ENCODE data around the gene ZNF273. TPM values are rescaled to one million over a fixed set of nuclear protein-coding genes. Genes with fewer than 3 reads are reported as not detected.

The ZNF273 gene
- total RNA-seq, 1 experiment from 2014 or later: 6.6 TPM

DNA sequence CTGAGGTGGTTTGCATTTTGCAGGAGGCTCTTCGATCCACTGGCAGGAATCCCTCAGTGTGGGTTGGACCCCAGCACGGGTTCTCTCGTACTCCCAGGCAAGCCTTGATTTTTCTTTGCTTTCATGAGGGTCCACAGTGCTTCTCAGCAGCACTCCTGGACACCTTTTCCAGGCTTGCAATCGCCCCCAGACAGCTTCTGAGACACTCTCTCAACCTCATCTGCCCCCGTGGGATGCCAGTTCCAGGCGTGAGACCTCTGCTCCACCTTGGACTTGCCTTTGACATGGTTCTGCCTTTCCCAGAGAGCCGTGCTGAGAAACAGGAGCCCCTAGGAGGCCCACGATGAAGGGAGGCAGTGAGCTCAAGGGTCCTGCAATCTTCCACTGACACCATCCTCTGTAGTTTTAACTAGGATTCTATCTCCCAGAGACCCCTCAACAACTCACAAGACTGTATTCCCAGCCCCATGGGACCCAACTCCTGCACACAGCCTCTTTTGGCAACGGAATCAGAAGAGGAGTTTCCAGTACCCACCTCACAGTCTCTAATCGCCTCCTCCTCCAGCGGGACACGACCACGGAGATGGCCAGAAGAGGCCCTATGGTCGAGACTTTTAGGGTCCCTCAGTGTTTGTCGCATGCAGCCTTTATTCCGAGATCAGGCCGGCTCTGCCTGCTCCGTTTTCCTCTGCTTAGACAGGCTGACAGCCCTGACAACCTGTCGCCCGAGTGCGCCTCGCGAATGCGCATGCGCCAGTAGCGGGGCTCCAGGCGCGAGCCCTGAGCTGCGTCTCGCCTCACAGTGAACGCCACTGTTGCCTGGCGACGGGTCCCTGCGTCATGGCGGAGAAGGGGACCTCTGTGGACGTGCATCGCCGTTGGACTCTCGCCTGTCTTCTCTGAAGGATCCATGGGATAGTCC is 26.0 kb upstream of the ZNF273 start:
- Histone ChIP-seq H3K4me3 (replicated peaks in 1 of 2; ENCODE audit: low read depth in 1 of 2, low read length in 2 of 2) (no peak overlapping the region), H3K9ac (ENCODE audit: low read length) (no peak overlapping the region), H3K4me2 (ENCODE audit: low read length) (no peak overlapping the region), H3K4me1 (ENCODE audit: control insufficient read depth in 1 of 2, insufficient read depth in 2 of 2, low read length in 2 of 2) (no peaks in the 10 kb centered on the region), H3K27ac (ENCODE audit: low read depth, low read length) (no peak overlapping the region), H3K9me3 (ENCODE audit: control insufficient read depth in 1 of 2, insufficient read depth in 1 of 2, low read depth in 1 of 2, low read length in 2 of 2) (no peaks in the 10 kb centered on the region; a peak in 2 of 4 replicates), H3K36me3 (ENCODE audit: control insufficient read depth in 1 of 2, insufficient read depth in 2 of 2, low read length in 2 of 2) (no peaks in the 10 kb centered on the region), H3K79me2 (ENCODE audit: insufficient read depth, low read length) (no peaks in the 10 kb centered on the region), H2AFZ (ENCODE audit: low read depth, low read length, poor library complexity, severe bottlenecking) (no peak overlapping the region), H3K9me2 (ENCODE audit: insufficient read depth) (no peaks in the 10 kb centered on the region), H3K27me3 (ENCODE audit: insufficient read depth, low read length) (no peaks in the 10 kb centered on the region), H4K20me1 (ENCODE audit: insufficient read depth) (no peaks in the 10 kb centered on the region)
- TF ChIP-seq, protein P1, sequence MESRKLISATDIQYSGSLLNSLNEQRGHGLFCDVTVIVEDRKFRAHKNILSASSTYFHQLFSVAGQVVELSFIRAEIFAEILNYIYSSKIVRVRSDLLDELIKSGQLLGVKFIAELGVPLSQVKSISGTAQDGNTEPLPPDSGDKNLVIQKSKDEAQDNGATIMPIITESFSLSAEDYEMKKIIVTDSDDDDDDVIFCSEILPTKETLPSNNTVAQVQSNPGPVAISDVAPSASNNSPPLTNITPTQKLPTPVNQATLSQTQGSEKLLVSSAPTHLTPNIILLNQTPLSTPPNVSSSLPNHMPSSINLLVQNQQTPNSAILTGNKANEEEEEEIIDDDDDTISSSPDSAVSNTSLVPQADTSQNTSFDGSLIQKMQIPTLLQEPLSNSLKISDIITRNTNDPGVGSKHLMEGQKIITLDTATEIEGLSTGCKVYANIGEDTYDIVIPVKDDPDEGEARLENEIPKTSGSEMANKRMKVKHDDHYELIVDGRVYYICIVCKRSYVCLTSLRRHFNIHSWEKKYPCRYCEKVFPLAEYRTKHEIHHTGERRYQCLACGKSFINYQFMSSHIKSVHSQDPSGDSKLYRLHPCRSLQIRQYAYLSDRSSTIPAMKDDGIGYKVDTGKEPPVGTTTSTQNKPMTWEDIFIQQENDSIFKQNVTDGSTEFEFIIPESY (IDR thresholded peaks at IDR 0.05; ENCODE audit: extremely low read depth, insufficient replicate concordance, low read length): no peak
- TF ChIP-seq, protein P2, sequence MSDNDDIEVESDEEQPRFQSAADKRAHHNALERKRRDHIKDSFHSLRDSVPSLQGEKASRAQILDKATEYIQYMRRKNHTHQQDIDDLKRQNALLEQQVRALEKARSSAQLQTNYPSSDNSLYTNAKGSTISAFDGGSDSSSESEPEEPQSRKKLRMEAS (IDR thresholded peaks at IDR 0.05): no peak
- TF ChIP-seq JUND (IDR thresholded peaks at IDR 0.05): no peak
- TF ChIP-seq, protein P3, sequence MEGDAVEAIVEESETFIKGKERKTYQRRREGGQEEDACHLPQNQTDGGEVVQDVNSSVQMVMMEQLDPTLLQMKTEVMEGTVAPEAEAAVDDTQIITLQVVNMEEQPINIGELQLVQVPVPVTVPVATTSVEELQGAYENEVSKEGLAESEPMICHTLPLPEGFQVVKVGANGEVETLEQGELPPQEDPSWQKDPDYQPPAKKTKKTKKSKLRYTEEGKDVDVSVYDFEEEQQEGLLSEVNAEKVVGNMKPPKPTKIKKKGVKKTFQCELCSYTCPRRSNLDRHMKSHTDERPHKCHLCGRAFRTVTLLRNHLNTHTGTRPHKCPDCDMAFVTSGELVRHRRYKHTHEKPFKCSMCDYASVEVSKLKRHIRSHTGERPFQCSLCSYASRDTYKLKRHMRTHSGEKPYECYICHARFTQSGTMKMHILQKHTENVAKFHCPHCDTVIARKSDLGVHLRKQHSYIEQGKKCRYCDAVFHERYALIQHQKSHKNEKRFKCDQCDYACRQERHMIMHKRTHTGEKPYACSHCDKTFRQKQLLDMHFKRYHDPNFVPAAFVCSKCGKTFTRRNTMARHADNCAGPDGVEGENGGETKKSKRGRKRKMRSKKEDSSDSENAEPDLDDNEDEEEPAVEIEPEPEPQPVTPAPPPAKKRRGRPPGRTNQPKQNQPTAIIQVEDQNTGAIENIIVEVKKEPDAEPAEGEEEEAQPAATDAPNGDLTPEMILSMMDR (IDR thresholded peaks at IDR 0.05 in 2 of 3, conservative IDR thresholded peaks at IDR 0.05 in 1 of 3; ENCODE audit: borderline replicate concordance in 1 of 3, insufficient read depth in 1 of 3, low read depth in 2 of 3, low read length in 2 of 3): no peak
- TF ChIP-seq, protein P4, sequence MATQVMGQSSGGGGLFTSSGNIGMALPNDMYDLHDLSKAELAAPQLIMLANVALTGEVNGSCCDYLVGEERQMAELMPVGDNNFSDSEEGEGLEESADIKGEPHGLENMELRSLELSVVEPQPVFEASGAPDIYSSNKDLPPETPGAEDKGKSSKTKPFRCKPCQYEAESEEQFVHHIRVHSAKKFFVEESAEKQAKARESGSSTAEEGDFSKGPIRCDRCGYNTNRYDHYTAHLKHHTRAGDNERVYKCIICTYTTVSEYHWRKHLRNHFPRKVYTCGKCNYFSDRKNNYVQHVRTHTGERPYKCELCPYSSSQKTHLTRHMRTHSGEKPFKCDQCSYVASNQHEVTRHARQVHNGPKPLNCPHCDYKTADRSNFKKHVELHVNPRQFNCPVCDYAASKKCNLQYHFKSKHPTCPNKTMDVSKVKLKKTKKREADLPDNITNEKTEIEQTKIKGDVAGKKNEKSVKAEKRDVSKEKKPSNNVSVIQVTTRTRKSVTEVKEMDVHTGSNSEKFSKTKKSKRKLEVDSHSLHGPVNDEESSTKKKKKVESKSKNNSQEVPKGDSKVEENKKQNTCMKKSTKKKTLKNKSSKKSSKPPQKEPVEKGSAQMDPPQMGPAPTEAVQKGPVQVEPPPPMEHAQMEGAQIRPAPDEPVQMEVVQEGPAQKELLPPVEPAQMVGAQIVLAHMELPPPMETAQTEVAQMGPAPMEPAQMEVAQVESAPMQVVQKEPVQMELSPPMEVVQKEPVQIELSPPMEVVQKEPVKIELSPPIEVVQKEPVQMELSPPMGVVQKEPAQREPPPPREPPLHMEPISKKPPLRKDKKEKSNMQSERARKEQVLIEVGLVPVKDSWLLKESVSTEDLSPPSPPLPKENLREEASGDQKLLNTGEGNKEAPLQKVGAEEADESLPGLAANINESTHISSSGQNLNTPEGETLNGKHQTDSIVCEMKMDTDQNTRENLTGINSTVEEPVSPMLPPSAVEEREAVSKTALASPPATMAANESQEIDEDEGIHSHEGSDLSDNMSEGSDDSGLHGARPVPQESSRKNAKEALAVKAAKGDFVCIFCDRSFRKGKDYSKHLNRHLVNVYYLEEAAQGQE (IDR thresholded peaks at IDR 0.05; ENCODE audit: low read depth): no peak
- TF ChIP-seq CBX3 (IDR thresholded peaks at IDR 0.05; ENCODE audit: low read depth): no peak
- no peak for TF ChIP-seq SP1 (IDR thresholded peaks at IDR 0.05; ENCODE audit: low read depth)
- no peak for TF ChIP-seq ELF1 (IDR thresholded peaks at IDR 0.05; ENCODE audit: borderline replicate concordance, low read depth)
- TF ChIP-seq SRF (IDR thresholded peaks at IDR 0.05; ENCODE audit: low read depth): no peak
- TF ChIP-seq, protein P5, sequence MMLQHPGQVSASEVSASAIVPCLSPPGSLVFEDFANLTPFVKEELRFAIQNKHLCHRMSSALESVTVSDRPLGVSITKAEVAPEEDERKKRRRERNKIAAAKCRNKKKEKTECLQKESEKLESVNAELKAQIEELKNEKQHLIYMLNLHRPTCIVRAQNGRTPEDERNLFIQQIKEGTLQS (IDR thresholded peaks at IDR 0.05): no peak
- TF ChIP-seq CEBPB (IDR thresholded peaks at IDR 0.05; ENCODE audit: low read depth): no peak
- no peak for TF ChIP-seq ZFX (IDR thresholded peaks at IDR 0.05)
- TF ChIP-seq POLR2A (IDR thresholded peaks at IDR 0.05; ENCODE audit: borderline replicate concordance, extremely low read depth, insufficient read depth, insufficient read length): no peak
- ATAC-seq (no peak), DNase-seq (ENCODE audit: low read depth, low spot score) (no peak)
- intact Hi-C loops (cut with micrococcal nuclease): no loop called here
- RAD21 ChIA-PET (ENCODE audit: low non-redundant PET in 1 of 2, low total read pairs in 2 of 2, uncharacterized antibody in 2 of 2, unreplicated experiment in 2 of 2): no interaction called here
- CTCF ChIA-PET: no interaction called here
- BruUV-seq (replicated peaks): no TSS peak
- POLR2A ChIA-PET: no interaction called here
